ENCODE results near the gene STX1A.

DNA sequence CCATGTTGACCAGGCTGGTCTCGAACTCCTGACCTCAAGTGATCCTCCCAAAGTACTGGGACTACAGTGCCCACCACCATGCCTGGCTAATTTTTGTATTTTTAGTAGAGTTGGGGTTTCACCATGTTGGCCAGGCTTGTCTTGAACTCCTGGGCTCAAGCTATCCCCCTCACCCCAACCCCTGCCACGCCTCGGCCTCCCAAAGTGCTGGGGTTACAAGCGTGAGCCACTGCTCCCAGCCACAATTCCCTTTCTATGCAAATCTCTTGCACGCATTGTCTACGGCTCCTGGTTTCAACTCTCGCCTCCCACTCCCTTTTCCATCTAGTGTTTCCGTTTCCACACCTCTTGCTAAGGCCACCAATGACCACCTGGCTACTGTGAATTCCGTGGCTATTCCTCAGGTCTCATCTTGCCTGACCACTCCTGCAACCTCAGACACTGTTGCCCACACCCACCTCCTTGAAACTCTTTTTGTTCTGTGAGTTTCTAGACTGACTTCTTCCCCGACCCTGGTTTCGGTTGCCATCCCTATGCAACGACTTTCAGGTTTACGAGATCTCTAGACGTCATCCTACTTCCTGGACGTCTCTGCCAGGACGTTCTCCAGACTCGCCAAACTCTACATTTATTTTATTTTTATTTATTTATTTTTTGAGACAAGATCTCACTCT is 47.2 kb upstream of the STX1A start:
- no peak for TF ChIP-seq CEBPB (IDR thresholded peaks at IDR 0.05)
- TF ChIP-seq, protein P1, sequence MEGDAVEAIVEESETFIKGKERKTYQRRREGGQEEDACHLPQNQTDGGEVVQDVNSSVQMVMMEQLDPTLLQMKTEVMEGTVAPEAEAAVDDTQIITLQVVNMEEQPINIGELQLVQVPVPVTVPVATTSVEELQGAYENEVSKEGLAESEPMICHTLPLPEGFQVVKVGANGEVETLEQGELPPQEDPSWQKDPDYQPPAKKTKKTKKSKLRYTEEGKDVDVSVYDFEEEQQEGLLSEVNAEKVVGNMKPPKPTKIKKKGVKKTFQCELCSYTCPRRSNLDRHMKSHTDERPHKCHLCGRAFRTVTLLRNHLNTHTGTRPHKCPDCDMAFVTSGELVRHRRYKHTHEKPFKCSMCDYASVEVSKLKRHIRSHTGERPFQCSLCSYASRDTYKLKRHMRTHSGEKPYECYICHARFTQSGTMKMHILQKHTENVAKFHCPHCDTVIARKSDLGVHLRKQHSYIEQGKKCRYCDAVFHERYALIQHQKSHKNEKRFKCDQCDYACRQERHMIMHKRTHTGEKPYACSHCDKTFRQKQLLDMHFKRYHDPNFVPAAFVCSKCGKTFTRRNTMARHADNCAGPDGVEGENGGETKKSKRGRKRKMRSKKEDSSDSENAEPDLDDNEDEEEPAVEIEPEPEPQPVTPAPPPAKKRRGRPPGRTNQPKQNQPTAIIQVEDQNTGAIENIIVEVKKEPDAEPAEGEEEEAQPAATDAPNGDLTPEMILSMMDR (IDR thresholded peaks at IDR 0.05) = no peak
- TF ChIP-seq RFX5 (IDR thresholded peaks at IDR 0.05) = no peak
- no peak for TF ChIP-seq CHD4 (IDR thresholded peaks at IDR 0.05; ENCODE audit: borderline replicate concordance)
- no peak for TF ChIP-seq CHD2 (IDR thresholded peaks at IDR 0.05; ENCODE audit: low read length, partially characterized antibody)
- no peak for TF ChIP-seq KDM1A (IDR thresholded peaks at IDR 0.05; ENCODE audit: low read depth)
- no peak for TF ChIP-seq POLR2A (IDR thresholded peaks at IDR 0.05; ENCODE audit: low read length)
- TF ChIP-seq, protein P2, sequence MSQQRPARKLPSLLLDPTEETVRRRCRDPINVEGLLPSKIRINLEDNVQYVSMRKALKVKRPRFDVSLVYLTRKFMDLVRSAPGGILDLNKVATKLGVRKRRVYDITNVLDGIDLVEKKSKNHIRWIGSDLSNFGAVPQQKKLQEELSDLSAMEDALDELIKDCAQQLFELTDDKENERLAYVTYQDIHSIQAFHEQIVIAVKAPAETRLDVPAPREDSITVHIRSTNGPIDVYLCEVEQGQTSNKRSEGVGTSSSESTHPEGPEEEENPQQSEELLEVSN (IDR thresholded peaks at IDR 0.05; ENCODE audit: borderline replicate concordance, low read depth) = no peak

Measured in A549 (cell line).